Measurements from ENCODE around the gene PRRT1.
"Not testable (repeated sequence)": the region's sequence is repeated elsewhere in the genome, so short reads cannot be mapped to it uniquely, and the experiment has no call there.

PRRT1 gene

DNA sequence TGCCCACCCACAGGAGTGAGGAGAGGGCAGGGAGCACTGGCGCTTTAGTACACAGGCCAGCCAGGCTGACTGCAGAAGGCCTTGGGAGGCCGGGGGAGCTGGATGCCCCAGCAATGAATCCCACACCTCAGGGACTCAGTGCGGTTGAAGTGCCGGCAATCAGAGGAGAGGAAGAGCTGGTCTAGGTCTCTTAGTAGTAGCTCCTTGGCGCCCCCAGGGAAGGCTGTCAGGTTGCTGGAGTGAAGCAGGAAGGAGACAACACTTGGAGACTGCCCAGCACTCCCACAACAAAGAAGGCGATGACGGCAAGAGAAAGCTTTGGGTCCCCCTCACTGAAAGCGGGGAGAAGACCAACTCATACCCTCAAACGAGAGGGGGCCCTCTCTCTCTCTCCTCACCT lies 34.3 kb downstream of the PRRT1 start:
- DNase-seq: no peak

DNA sequence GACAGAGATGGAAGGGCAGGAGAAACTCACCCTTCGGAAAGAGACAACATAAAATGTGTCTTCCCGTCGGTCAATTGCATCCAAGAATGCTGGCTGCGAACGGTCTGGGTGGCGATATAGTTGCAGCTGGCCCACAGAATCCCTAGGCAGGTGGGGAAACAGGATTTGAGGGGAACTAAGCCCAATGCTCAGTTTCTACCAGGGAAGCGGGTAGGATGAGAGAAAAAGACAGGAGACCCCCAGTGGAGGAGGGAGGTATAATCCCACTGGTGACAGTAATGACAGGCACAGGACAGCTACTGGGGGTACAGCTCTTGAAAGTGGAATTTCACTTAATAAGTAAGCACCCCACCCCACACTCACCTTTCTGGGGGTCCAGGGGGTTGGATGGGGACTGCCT lies 35.1 kb downstream of the PRRT1 start:
- DNase-seq: no peak

GRCh38 chr6:32115623-32116022 lies 36.1 kb downstream of the PRRT1 start:
- no peak for DNase-seq

- DNase-seq: no peak
These were observed 36.9 kb downstream of the PRRT1 start for GRCh38 chr6:32114796-32115195.

DNA sequence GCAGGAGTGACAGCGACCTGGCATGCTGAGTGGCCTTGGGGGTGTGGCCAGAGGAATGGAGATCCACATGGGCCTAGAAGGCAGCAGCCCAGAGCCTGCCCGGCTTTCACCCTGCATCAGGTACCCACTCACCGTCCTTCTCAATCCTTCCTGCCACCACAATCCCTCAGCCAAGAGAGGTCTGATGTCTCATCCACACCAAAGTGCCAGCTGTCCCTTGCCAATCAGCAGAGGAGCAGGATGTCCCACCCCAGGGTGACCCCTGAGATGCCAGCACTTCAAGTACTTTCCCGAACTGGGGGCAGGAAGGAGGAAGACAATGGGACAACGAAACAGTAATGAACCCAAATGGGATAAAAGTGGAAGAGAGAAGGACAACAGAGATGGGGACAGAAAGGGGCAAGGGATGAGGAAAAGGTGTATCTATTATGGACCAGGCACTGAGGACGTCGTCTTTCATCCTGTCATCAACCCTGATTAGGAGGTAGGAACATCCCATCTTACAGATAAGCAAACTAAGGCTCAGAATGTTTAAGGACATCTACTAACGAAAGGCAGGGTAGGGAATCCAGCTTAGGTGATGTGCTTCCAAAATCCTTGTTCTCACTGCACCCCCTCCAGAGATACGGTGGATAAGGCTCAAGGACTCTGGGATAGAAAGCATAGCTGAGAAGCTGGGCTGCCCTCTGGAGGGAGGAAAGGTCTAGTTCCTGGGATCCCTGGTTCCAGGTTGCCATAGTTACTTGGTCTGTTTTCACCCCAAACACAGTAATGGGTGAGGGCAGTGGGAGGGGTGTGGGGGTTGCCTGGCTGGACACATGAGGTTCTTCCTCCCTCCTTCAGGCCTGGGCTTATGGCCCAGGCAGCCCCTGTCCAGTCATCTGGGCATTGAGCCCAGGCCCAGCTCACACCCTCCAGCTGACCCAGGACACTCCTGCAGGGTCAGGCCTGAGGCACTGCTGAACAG lies 38.1 kb downstream of the PRRT1 start:
- peak; percentile 73 for DNase-seq

DNA sequence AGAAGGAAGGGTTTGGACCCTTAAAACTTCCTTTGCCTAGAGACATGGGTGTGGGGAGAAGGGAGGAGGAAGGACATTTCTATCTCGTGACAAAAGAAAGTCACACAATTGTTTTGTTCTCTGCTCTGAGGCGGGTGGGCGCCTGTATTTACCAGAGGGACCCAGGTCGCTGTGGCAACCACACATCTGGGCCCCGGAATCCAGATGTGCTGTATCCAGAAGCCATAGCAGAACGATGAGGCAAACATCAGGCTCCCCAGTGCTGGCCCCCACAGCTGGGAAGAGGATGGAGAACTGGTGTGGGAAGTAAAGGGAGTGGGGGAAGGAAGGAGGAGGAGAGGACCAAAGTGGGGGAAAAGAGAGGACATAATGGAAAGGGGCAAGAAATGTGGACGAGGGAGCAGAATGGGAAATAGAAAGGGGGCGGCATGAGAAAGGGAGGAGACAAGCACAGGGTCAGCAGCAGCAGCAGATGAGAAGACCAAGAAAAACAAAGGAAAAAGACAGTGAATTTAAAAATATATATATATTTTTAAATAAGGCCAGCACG lies 39.2 kb downstream of the PRRT1 start:
- no peak for DNase-seq

GRCh38 chr6:32111424-32112066 lies 40.2 kb downstream of the PRRT1 start:
- no peak for DNase-seq

GRCh38 chr6:32110632-32111031 lies 41.1 kb downstream of the PRRT1 start:
- no peak for DNase-seq

GRCh38 chr6:32109765-32110160 lies 42.0 kb downstream of the PRRT1 start:
- no peak for DNase-seq

GRCh38 chr6:32109114-32109764 lies 42.5 kb downstream of the PRRT1 start, which contains the start of gene TNXB:
Gene TNXB (minus strand): TSS chr6:32109338. CDS start chr6:32098198, 11,140 bp downstream.
- DNase-seq: no peak

DNA sequence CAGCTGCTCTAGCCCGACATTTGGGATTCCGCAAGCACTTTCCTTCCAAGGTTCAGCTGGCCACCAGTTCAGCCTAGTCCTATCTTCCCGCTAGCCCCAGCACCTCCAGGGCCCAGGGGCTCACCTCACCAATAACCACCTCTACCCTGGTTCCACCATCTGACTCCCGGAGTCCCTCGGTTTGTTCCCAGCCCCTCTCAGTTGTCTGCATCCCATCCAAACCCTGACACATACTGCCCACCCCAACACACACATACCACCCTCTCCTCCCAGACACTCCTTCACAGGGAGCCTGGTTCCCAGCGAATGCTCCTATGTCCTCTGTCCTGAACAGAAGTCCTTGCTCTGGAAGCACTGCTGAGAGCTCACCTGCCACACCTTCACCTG lies 43.0 kb downstream of the PRRT1 start:
- DNase-seq: no peak

DNA sequence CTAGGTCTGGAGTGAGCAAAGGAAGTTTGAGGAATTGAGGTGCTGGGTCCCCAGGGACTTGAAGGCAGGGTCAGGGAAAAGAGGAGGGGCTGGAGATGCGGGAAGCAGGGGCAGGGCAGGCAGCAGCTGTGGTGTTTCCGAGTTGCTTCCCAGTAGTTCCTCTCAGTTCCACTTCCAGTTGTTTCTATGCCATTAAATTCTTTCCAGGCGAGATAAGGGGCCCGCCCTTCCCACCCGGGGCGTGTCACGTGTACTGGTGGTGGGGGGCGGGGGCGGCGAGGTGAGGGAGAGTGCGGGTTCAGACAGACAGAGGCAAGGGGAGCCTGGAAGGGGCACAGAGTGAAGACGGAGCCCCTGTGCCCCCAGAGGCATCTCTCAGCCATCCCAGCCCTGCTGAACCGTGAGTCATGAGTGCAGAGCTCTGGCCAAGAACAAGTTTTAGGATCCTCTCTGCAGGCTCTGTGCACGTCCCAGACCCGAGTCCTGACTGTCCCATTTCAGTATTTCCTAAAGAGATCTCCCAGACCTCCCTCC lies 43.6 kb downstream of the PRRT1 start:
- no peak for DNase-seq

DNA sequence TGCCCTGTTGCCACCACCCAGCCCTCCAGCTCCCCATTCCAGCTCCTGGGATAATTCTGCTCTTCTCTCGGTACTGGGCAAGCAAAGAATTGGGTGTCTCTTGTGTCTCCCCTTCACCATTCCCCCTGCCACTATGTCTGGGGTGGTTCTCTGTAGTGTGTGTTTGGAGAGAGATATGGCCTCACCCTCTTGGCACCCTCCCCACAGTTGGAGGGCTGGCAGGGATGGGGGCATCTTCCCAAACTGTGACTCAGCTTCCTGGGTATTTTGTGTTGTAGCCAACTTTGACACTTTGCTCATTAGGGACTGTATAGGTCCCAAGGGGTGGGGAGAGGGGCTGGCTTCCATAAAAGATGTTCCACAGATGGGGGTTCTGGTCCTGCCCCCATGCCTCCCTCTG lies 44.3 kb downstream of the PRRT1 start:
- DNase-seq: no peak

DNA sequence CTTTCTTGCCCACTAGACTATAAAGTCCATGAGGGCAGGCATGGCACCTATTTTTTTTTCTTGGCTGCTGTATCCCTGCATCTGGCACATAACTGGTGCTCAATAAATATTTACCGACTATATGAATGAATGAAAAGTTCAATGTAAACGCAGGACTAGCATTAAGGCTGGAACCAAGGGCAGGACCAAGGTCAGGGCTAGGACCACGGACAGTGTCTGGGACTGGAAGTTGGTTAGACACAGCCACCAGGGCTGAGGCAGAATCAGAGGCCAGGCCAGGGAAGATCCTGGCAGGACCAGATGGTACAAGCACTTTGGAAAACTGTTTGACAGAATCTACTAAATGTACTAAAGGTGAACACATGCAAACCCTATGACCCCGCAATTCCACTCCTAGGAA lies 46.3 kb downstream of the PRRT1 start:
- no peak for DNase-seq

DNA sequence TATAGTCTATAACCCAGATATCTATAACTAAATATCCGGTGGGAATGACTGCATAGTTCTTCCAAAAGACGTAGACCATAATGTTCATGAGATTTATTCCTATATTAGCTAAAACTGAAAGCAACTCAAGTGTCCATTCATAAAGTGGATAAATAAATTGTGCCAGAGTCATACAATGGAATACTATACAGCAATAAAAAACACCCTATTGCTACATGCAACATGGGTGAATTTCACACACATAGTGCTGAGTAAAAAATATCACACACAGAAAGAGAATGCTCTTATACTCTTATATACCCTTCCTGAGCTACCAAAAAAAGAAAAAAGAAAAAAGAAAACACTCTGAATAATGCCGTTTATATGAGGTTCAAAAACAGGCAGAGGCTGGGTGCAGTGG lies 49.5 kb downstream of the PRRT1 start:
- DNase-seq: no peak

DNA sequence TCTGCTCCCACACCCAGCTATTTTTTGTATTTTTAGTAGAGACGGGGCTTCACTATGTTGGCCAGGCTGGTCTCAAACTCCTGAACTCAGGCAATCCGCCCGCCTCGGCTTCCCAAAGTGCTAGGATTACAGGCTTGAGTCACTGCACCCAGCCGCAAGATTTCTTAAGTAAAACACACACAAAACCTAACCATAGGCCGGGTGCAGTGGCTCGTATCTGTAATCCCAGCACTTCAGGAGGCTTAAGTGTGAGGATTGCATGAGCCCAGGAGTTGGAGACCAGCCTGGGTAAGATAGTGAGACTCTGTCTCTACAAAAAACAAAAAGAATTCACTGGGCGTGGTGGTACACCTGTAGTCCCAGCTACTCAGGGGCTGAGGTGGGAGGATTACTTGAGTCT lies 51.5 kb downstream of the PRRT1 start:
- not testable (repeated sequence) for DNase-seq
